ENCODE measurements around the gene NOMO2.
"Not testable (repeated sequence)": the region's sequence is repeated elsewhere in the genome, so short reads cannot be mapped to it uniquely, and the experiment has no call there.

The NOMO2 gene

GRCh38 chr16:18561727-18562314, at the start of gene NOMO2:
NOMO2 (minus strand) TSS chr16:18562097; CDS start chr16:18562040, 57 bp downstream.
- DNase-seq (ENCODE audit: low read depth, low spot score); H3K27ac ChIP-seq: not testable (repeated sequence)

DNA sequence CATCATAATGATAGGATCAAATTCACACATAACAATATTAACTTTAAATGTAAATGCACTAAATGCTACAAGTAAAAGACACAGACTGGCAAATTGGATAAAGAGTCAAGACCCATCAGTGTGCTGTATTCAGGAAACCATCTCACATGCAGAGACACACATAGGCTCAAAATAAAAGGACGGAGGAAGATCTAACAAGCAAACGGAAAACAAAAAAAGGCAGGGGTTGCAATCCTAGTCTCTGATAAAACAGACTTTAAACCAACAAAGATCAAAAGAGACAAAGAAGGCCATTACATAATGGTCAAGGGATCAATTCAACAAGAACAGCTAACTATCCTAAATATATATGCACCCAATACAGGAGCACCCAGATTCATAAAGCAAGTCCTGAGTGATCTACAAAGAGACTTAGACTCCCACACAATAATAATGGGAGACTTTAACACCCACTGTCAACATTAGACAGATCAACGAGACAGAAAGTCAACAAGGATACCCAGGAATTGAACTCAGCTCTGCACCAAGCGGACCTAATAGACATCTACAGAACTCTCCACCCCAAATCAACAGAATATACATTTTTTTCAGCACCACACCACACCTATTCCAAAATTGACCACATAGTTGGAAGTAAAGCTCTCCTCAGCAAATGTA, 48.4 kb upstream of the NOMO2 start:
- H3K27ac ChIP-seq; DNase-seq (ENCODE audit: low read depth, low spot score): not testable (repeated sequence)

GRCh38 chr16:18608271-18608670, 46.4 kb upstream of the NOMO2 start:
- not testable (repeated sequence) for H3K27ac ChIP-seq; DNase-seq (ENCODE audit: low read depth, low spot score)

- not testable (repeated sequence) for H3K27ac ChIP-seq; DNase-seq (ENCODE audit: low read depth, low spot score)
Observed at GRCh38 chr16:18603572-18604246, 41.8 kb upstream of the NOMO2 start.

DNA sequence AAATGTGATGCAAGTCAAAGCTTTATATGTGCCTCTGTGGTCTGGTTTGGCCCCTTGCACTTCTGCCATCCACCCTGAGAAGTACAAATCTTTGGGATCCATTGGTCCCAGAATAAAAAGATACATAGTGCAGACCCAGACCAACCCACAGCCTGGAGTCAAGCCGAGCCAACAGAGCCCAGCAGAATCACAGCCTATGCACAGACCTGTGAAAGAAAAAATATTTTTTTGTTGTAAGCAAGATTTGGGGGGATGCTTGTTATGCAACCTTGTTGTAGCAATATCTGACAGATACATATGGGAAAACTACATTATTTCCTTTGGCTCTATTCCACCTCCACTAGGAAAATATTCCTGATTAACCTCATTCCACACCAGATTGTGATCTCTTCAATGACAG, 36.7 kb upstream of the NOMO2 start:
- not testable (repeated sequence) for H3K27ac ChIP-seq; DNase-seq (ENCODE audit: low read depth, low spot score)

- H3K27ac ChIP-seq; DNase-seq (ENCODE audit: low read depth, low spot score): not testable (repeated sequence)
Observed at GRCh38 chr16:18597734-18598133, 35.8 kb upstream of the NOMO2 start.

- H3K27ac ChIP-seq; DNase-seq (ENCODE audit: low read depth, low spot score): not testable (repeated sequence)
Observed at GRCh38 chr16:18597319-18597718, 35.4 kb upstream of the NOMO2 start.

DNA sequence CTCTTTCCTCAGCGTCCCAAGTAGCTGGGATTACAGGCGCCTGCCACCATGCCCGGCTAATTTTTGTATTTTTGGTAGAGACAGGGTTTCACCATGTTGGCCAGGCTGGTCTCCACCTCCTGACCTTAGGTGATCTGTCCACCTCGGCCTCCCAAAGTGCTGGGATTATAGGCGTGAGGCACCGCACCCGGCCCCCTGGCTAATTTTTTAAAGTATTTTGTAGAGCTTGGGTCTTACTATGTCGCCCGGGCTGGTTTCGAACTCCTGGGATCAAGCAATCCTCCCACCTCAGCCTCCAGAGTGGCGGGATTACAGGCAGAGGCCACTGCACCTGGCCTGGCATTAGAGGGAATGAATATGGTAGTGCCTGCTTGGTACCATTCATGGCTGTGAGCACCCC, 33.9 kb upstream of the NOMO2 start:
- DNase-seq (ENCODE audit: low read depth, low spot score); H3K27ac ChIP-seq: not testable (repeated sequence)

GRCh38 chr16:18594880-18595279, 33.0 kb upstream of the NOMO2 start:
- not testable (repeated sequence) for H3K27ac ChIP-seq; DNase-seq (ENCODE audit: low read depth, low spot score)

GRCh38 chr16:18593904-18594303, 32.0 kb upstream of the NOMO2 start:
- DNase-seq (ENCODE audit: low read depth, low spot score): not testable (repeated sequence)

DNA sequence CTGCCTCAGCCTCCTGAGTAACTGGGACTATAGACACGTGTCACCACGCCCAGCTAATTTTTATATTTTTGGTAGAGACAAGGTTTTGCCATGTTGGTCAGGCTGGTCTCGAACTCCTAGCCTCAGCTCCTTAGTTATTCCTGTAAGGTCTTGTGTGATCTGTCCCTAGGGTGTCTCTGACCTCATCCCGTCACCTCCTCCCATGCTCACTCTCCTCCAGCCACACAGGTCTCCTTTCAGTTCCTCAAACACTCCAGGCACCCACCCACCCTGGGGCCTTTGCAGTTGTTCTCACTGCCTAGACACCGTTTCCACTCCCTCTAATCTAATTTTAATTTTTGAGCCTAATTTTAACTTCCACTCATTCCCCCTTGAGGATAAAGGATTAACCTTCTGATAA, 31.1 kb upstream of the NOMO2 start:
- not testable (repeated sequence) for DNase-seq (ENCODE audit: low read depth, low spot score); H3K27ac ChIP-seq

More at GRCh38 chr16:18593904-18594303, 32.0 kb upstream of the NOMO2 start:
- not testable (repeated sequence) for H3K27ac ChIP-seq

DNA sequence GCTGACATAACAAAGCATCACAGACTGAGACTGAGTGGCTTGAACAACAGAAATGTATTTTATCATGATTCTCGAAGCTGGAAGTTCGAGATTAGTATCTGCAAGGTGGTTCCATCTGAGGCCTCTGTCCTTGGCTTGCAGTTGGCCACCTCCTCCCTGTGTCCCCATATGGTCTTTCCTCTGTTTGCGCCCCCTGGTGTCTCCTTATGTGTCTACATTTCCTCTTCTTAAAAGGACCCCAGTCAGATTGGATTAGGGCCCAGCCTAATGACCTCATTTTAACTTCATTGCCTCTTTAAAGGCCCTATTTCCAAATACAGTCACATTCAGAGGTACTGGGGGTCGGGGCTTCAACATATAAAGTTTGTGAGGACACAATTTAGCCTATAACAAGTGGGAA, 30.0 kb upstream of the NOMO2 start:
- H3K27ac ChIP-seq; DNase-seq (ENCODE audit: low read depth, low spot score): not testable (repeated sequence)

GRCh38 chr16:18591441-18591840, 29.5 kb upstream of the NOMO2 start:
- not testable (repeated sequence) for H3K27ac ChIP-seq; DNase-seq (ENCODE audit: low read depth, low spot score)

GRCh38 chr16:18589806-18590205, 27.9 kb upstream of the NOMO2 start:
- DNase-seq (ENCODE audit: low read depth, low spot score); H3K27ac ChIP-seq: not testable (repeated sequence)

DNA sequence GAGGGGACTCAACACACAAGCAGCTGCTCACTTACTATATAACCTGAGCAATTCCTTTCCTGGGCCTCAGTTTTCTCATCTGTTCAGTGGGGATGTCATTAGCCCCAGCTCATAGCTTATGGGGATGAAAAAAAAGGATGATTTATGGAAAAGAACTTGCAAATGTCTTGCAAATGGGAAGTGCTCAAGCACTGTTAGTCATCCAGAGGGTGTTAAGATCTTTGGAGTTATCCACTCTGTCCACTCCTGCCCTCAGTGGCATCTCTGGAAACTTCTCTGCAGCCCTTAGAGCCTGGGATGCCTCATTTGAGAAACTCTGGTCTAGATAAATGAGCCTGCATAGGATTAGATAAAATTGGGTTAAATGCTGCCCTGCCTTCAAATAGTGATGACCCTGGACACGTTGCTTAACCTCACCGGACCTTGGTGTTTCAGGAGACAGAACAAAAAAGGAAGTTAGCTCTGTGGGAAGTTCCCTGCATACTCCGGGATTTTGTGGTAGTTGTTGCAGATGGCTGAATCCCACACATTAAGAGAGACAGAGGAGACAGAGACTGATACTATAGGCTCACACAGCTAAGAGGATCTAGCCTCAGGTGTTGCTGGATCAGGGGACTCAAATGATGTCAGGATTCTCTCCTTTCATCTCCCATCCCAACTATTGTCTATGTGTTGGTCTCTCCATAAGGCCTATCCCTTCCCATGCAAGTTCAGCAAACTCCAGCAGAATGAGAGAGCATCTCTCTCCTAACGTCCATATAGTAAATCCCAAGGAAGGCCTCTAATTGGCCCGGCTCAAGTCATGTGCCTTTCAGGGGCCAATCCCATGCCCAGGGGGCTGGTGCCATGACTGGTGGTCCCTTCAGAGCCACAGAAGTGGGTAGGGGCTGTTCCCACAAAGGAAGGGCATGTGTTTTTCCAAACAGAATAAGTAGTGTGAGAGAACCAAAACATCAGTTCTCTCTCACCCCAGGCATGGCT, 25.0 kb upstream of the NOMO2 start:
- H3K27ac ChIP-seq: not testable (repeated sequence)

GRCh38 chr16:18585789-18586188, 23.9 kb upstream of the NOMO2 start:
- H3K27ac ChIP-seq; DNase-seq (ENCODE audit: low read depth, low spot score): not testable (repeated sequence)

More for the DNA sequence above, 25.0 kb upstream of the NOMO2 start:
- not testable (repeated sequence) for DNase-seq (ENCODE audit: low read depth, low spot score)

GRCh38 chr16:18582902-18583301, 21.0 kb upstream of the NOMO2 start:
- no peak for DNase-seq (ENCODE audit: low read depth, low spot score)

DNA sequence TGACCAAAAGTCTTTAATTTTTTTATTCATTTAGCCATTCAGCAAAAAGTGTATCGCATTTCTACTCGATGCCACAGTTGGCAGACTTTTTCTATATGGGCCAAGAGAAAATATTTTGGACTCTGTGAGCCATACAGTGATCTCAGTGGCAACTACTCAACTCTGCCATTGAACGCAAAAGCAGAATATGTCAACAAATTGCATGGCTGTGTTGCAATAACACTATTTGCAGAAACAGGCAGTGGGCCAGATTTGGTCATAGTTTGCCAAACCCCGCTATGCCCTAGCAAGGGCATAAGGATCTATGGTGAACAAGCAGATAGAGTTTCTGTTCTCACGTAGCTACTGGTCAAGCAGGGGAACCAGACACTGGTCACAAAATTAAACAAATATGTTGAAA, 18.5 kb upstream of the NOMO2 start:
- H3K27ac ChIP-seq; DNase-seq (ENCODE audit: low read depth, low spot score): not testable (repeated sequence)

More at GRCh38 chr16:18582902-18583301, 21.0 kb upstream of the NOMO2 start:
- no peak overlapping the region for H3K27ac ChIP-seq

- not testable (repeated sequence) for H3K27ac ChIP-seq; DNase-seq (ENCODE audit: low read depth, low spot score)
Observed at GRCh38 chr16:18579261-18579660, 17.4 kb upstream of the NOMO2 start.

DNA sequence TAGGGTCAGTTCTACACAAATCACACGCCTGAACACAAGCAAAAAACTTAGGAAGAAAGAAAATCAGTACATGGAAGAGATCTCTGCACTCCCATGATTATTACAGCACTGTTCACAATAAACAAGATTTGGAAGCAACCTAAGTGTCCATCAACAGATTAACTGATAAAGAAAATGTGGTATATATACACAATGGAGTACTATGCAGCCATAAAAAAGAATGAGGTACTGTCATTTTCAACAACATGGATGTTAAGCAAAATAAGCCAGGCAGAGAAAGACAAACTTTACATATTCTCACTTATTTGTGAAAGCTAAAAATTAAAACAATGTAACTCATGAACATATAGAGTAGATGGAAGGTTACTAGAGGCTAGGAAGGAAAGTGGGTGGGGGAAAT, 16.0 kb upstream of the NOMO2 start:
- not testable (repeated sequence) for H3K27ac ChIP-seq; DNase-seq (ENCODE audit: low read depth, low spot score)

All from epithelial cell of prostate (primary cell).